CD1c-positive myeloid dendritic cell (primary cell): ENCODE measurements around the gene HLCS.

Experiments
- DNase-seq: peaks from one replicate; pipeline ENCODE4 v3.0.0-alpha.2; 2016; ENCODE audit errors: extremely low spot score

HLCS gene

DNA sequence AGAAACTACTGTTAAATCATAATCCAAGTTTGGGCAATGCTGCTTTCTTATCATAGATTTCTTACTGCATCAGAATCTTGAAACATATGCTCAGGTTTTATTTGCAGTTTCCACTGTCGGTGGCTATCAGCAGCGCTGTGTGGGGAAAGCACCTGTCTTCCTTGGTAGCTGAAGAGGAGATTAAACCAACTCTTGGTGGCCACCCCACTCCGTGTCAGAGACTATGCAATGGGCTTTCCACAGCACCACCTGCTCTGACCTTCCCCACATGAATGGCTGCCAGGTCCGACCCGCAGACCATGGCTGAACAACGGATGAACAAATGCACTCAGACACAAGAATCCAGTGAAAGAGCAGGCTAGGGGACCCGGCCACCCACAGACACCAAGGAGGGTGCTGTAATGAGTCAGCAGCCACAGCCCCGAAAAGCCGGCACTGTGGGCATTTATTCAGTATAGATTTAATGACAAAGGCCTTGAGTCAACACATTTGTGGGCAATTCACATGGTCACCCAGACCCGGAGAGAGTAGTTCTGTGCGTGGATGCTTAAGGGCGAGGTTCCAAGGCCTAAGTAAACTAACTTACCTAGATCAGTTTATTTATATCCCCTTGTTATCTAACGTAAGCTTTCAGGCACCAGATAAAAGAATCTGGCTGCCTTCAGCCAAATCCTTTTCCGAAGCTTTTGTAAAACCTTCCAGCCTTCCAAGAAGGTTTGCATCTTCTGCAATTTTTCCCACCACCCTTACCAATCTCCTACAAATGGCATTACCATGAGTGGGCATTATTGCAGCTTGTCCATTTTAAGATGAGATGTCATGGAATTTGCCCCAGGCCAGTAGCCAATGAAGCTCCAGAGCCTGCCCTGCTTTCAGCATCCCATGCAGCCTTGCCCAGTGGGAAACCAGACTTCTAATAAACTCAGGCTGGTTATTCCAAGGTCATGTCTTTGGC, 82.7 kb downstream of the HLCS start:
- DNase-seq, result no peak

DNA sequence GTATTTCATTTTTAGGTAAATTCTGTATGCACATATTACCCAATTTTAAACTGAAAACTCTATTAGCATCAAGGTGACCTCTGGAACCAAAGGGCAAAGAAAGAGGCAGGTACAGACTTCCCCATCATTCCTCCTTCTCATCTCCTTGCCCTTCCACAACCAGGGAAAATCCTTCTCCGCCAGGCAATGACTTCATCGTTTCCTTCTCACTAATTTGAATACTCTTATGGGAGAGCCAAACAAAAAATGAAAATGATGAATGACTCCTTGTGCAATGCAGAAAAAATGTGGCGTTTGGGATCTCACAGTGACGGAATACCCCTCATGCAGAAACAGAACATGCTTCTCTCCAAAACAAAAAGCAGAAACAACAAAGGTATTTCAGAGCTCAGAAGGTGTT, 83.7 kb downstream of the HLCS start:
- DNase-seq, result no peak

DNA sequence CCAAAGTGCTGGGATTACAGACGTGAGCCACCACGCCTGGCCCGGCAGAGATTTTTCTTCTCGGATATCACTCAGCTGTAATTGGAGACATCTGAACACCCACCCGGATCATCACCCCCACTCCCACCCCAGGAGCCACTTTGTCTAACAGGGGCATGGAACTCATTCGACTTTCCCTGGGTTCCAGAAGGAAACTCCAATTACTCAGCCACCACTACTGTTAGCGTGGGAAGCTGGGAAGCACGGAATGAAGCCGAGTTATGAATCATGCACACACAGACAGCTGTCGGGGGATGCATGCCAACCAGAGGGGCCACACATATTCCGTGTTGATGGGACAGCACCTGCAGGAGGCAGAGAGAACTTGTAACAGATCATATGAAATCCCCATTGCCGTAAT, 85.2 kb downstream of the HLCS start:
- DNase-seq, result no peak

DNA sequence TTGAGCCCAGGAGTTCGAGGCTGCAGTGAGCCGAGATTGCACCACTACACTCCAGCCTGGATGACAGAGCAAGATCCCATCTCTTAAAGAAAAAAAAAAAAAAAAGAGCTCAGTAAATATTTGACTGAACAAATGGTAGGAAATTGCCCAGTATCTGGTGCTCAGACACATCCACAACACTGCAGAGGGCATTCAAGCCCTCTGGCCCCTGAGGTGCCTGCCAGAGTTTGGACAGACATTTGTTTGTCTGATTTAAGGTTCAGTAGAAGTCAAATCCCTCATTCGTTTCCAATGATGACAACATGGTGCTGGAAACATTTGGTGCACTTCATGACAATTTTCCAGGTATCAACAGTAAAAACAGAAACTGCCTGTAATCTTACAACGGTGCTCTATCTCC, 86.6 kb downstream of the HLCS start:
- no peak for DNase-seq

DNA sequence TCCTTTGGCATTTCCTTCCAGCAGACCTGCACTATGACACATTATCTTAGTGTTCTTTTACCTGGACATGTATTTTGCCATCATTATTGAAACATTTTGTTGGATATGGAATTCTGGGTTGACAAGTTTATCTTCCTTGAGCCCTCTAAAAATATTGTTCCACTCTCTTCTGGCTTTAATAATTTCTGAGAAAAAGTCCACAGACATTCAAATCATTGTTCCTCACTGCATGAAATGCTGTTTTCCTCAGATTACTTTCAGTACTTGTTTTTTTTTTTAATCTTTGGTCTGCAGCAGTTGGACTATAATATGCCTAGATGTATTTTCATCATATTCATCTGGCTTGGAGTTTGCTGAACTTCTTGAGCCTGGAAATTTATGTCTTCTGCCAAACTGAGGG, 88.7 kb downstream of the HLCS start:
- no peak for DNase-seq

DNA sequence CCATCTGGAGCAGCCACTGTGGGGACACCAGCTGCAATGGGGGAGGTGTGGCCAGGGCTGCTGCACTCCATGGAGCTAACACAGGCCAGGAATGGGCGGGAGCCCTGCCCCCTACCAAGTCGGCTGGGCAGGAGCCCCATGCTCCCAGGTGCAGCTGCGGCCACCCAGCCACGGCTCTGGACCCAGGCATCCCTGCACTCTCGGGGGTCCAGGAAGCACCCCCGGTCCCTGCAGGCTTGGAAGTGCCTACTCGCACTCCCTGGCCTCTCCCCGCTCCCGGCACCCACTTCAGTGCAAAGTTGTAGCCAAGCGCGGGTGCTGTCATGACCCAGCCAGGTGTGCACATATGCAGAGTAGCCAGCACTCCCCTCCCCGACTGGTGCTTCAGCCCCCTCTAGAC, 91.8 kb downstream of the HLCS start:
- no peak for DNase-seq

DNA sequence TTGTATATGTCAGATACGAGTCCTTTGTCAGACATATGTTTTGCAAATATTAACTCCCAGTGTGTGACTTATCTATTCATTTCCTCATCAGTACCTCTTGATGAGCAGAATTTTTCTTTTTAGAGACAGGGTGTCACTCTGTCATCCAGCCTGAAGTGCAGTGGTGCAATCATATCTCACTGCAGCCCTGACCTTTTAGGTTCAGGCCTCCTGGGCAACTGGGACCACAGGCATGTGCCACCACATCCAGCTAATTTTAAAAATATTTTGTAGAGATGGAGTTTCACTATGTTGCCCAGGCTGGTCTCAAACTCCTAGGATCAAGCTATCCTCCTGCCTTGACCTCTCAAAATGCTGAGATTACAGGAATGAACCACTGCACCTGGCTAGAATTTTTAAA, 93.0 kb downstream of the HLCS start:
- no peak for DNase-seq

DNA sequence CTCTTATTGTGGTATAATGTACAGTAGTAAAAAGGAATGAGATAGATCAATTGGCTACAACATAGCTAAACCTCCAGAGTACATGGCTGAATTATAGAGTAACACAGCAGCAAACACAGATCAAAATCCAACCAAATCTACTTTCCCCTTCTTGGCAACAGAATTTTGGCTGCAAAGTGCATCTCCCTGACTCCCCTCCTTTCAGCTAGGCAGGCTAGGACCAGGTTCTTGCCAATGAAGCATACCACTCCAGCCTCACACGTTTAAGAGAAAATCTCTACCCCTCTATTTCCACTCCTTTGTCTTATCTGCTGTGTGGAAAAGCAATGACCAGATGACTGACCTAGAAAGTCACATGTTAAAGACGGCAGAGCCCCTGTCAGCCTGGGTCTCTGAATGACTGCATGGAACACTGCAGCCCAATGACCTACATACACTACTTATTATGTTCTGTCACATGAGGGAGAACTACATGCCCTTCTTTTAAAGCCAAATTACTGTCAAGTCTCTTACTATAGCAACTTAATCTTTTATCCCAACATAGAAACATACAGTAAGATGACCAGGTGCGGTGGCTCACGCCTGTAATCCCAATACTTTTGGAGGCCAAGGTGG, 99.1 kb downstream of the HLCS start:
- no peak for DNase-seq

DNA sequence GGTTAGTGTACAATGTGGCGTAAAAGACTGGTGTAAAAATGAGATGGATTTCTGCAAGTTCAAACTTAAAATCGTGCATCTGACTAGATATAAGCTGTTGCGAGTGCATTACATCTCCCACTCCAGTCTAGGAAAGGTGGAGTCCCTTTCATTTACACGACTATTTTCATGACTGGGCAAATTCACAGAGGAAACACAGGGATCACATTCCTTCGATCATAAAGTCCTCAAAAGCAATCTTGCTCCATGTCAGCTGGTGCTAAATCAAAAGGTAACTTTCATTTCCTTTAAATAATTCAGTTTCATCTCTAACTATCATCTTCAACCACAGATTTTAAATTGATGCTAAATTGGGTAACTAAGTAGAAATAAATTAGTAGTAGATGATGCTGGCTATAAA, 100.0 kb downstream of the HLCS start:
- no peak for DNase-seq

DNA sequence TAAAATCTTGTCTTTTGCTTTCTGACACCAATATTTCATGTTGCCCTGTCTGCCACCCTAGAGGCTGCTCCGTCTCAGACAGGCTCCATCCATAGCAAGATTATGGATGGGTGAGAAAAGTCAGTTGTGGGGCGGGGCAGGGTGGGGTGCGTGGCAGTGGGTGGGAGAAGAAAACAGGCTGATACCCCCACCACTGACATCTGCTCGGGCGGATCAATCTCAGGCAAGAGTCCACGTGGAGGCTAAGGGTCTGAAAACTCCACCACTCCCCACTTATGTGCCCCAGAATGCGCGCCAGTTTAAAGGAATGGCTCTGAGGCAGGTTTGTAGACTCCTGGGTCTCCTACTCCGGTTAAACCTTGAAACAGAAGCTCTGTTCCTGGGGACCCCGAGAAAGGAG, 101.5 kb downstream of the HLCS start:
- DNase-seq, result no peak

DNA sequence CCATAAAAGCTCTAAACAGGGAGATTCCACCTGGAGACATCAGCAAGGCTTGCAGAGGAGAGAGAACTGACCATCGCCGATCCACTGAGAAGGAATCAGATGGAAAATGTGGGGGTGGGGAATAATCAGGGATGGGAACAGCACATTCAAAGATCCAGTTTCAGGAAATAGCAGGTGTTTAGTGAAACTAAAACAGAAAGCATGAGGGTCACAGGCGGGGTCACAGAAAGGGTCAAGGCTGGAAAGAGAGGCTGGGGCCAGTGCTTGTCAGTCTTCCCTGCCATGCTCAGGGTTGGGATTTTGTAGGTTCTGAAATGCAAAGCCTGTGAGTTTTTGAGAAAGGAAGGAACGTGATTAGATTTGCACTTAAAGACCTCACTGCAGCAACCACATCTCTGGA, 103.2 kb downstream of the HLCS start:
- no peak for DNase-seq

DNA sequence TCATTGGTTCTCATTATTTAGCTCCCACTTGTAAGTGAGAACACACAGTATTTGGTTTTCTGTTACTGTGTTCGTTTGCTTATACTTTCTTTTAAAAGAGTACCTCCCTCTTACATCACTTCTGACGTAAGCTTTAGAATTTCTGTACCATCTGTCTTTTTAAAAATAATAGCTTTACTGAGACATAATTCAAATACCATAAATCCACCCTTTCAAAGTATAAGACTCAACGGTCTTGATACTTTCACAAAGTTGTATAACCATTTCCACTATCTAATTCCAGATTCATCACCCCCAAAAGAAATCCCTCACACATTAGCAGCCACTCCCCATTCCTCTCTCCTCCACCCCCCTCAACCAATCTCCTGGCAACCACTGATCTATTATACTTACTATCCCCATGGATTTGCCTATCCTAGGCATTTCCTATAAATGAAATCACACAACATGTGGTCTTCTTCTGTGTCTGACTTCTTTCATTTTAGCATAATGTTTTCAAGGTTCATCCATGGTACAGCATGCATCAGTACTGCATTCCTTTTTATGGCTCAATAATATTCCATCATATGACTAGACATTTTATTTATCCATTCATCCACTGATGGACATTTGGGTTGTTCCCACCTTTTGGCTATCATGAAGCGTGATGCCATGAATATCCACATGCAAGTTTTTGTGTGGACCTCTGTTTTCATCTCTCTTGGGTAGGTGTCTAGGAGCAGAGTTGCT, 104.7 kb downstream of the HLCS start:
- no peak for DNase-seq

DNA sequence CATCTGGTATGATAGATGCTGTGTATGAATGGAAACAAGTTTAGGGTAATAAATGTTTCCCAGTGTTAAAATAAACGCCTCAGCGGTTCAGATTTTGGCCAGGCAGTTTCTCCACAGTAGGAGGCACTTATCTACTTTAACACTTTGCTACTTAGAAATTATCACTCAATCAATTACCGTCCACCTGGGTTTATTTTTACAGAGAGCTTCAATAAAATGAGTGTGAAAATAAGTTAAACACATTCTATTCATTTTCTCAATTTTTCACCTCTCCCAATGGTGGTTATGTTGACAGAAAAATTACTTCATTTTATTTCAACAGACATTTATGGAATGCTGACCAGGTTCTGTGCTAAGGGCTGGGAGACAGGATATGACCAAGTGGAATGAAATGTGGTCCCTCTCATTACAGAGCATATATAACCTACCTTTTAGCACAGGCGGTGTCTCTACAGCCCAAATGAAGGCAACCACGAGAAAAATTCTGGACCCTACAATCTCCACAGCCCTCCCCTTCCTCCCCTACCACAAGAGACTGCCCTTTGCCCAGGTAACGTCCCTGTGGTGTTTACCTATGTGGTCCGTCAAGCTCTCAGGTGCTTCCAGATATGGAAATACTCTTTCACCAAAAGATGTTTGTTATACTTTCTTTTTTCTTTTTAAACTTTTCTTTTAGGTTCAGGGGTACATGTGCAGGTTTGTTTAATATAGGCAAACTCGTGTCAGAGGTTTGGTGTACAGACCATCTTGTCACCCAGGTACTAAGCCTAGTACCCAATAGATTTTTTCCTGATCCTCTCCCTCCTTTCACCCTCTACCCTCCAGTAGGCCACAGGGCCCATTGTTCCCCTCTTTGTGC, 105.5 kb downstream of the HLCS start:
- no peak for DNase-seq

DNA sequence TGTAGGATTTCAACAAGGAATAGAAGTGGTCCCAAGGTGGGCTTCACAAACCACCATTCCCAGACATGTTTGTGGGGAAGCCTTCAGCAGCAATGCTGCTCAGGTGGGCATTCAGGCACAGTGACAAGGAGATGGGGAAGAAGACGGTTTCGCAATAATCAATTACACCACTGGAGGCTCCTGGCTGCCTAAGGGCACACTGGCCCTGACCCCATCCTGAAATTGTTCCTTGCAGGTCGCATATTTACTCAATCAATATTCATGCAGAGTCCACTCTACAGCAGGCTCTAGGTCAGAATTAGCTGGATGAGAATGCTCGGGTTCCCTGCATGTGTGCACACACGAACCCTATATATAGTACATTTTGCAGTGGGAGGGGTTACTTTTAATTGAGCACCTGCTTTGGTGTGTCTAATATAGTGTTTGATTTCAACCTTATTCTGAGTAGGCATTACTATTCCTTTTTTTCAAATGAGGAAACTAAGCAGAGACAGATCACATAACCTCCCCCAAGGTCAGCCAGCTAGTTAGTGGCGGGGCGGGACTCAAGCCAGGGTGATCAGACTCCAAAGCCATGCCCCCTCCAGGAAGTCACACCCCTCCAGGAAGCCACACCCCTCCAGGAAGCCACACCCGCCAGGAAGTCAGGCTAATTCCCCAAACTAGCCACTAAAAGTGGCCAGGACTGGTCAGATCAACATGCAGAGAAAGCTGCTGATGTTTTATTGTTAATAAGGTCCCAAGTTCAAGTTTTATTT, 106.5 kb downstream of the HLCS start:
- peak; percentile 84 for DNase-seq

DNA sequence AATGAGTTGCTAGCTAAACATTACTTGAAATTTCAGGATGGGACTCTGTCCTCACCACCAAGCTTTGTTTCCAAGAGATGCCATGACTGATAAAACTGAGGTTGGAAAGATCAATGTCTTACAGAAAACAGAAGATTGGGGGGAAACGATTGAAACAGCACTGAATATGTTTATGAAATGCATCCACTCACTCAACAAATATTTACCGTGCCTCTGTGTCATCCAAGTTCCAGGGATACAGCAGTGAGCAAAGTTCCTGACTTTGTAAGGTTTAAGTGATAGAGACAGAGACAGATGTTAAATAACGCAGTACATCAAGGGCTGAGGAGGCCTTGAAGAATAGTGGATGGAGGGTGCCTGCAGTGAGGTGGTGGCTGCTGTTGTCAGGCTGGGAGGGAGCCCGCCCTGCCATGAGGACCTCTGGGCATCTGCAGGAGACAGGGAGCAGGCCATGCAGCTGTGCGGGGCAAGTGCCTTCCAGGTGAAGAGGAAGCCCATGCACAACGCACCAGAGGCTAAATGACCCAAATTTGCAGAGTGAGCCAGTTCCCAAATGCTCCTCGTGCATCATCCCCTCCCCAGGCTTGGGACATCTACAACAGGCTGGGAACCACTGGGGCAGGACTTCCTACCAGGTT, 108.0 kb downstream of the HLCS start:
- no peak for DNase-seq

DNA sequence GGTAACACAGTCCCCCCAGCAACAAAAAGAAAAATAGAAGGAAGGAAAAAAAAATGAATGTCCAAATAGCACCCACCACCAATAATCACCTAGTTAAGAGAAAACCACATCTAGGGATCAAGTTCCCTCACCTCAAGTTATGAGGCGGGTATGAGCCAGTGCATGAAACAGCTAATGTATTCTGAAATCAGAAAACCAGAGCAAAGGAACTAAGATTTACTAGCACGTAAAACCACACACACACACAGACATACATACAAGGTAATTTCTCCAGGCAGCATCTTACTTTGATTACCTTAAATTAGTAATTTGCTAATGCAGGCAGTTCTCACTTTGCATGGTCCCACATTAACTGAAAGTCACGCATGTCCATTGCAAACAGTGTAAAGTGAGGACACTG, 109.8 kb downstream of the HLCS start:
- no peak for DNase-seq

DNA sequence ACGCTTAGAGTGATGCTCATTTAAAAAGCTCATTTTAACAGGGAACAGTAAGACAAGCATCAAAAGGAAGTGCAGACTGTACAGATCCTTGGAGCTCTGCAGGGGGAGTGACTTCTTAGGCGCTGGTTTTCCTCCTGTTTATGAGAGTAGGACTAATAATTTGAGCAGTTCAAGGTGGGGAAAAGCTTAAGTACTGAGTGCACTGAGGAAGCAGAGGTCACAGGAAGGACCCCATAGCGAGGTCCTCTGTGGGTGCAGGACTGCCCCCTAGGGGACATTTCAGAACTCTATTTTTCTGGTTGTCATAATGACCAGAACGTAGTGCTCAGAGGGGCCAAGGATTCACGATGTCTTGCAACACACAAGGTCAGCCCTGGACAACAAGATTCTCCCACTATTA, 112.1 kb downstream of the HLCS start:
- DNase-seq, result peak; percentile 26

DNA sequence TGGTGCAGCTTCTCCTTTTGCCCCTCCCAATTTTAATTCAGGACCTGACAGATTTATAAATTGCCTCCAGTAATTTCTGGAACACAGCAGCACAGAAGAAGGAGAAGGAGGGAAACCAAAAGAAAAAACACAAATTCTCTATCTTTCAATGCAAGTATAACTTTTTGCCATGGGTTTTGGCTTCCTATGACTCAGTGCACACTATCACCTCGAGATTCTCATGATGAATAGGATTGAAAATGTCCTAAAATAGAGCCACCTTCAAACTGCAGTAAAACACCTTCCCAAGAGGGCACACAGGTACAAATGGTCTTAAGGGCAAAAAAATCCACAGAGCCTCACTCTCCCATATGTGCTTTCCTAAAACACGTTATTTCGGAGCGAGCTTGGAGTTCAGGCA, 113.6 kb downstream of the HLCS start:
- no peak for DNase-seq

DNA sequence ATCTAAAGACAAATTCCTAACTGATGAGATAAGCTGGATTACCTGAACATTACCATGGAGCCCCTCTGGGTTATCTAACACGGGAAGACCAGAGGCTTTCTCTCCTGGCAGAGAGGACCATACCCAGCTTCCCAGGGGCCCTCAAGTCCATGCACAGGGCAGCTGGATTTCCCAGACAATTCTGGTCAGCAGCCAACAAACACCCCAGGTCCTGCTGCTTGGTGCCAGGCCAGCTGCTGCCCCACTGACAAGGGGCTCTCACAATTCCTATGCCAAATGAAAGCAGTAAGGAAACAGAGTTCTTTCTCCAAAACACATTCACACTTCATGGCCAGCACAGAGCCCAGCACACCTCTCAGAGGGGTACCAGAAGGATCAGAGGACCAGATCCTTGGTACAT, 114.2 kb downstream of the HLCS start:
- DNase-seq, result no peak

DNA sequence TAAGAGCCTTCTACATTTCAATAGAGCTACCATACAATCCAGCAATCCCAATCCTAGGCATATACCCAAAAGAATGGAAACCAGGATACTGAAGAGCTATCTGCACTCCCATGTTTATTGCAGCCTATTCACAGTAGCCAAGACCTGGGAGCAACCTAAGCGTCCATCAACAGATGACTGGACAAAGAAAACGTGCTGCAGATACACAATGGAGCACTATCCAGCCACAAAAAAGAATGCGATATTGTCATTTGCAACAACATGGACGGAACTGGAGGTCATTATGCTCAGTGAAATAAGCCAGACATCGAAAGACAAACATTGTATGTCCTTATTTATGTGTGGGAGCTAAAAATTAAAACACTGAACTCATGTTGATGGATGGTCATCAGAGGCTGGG, 115.3 kb downstream of the HLCS start:
- DNase-seq, result no peak

DNA sequence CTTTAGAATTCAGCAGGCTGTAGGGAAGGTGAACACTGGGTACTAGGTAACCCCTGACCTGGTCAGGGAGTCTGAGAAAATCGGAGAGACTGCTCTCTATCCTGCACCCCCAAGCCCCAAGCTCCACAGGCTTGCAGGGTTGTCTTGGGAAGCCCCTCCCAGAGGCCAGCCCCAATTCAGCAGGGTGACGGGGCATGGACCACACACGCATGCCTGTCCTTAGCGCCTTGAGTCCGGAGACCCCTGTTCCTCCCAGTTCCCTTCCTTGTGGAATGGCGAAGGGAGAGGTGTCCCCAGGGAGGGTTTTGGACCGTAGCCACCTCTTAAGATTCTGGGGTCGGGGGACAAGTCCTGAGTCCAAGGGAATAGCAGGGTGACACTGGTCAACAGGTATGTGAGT, 116.1 kb downstream of the HLCS start:
- no peak for DNase-seq
